Embryonic facial prominence (tissue), 1 donor: ENCODE data around the gene MMEL1.
A peak's percentile ranks its signal among the peaks of the same experiment; 100 is the strongest.
"Not testable (repeated sequence)": the region's sequence is repeated elsewhere in the genome, so short reads cannot be mapped to it uniquely, and the experiment has no call there.

Source experiments
- DNase-seq: peaks from one replicate; pipeline ENCODE4 v3.0.0-alpha.2; 2016; ENCODE audit errors: extremely low spot score

The MMEL1 gene

GRCh38 chr1:2590233-2591141 lies 42.3 kb downstream of the MMEL1 start:
- DNase-seq: no peak

- DNase-seq: no peak
These were observed 43.2 kb downstream of the MMEL1 start for GRCh38 chr1:2589431-2590232.

- no peak for DNase-seq
These were observed 44.0 kb downstream of the MMEL1 start for GRCh38 chr1:2588661-2589430.

GRCh38 chr1:2587860-2588571 lies 44.8 kb downstream of the MMEL1 start:
- DNase-seq: no peak

DNA sequence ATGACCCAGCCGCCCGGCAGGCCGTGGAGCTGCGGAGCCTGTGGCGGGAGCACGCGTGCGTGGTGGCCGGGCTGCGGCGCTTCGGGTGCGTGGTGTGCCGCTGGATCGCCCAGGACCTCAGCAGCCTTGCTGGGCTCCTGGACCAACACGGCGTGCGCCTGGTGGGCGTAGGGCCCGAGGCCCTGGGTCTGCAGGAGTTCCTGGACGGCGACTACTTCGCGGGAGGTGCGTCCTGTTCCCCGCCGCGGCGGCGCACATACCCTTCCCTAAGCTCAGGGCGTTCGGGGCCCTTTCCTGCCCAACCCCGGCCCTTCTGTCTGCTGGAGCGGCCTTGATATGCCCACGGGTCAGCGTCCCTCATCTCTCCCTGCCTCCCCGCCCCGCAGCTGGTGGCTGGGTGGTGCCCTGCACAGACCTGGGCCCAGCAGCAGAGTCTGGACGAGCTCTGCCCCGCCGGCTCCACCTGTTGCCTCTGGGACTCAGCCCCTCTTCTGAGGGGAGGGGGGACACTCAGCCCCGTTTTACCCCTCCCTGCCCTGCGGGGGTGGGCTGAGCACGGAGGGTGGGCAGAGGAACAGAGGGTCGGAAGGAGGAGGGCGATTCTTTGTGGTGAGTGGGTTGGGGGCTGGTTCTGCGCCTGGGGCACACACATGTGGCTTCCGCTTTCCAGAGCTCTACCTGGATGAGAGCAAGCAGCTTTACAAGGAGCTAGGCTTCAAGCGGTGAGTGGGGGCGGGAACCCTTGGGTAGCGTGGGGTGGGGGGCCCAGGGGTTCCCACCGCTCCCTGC lies 45.6 kb downstream of the MMEL1 start:
- no peak for DNase-seq

GRCh38 chr1:2586154-2587070 lies 46.4 kb downstream of the MMEL1 start, which contains the start of gene PRXL2B:
TSS of gene PRXL2B (plus strand) at chr1:2586777. CDS start at chr1:2586886, 109 bp downstream.
- peak; percentile 98 for DNase-seq

DNA sequence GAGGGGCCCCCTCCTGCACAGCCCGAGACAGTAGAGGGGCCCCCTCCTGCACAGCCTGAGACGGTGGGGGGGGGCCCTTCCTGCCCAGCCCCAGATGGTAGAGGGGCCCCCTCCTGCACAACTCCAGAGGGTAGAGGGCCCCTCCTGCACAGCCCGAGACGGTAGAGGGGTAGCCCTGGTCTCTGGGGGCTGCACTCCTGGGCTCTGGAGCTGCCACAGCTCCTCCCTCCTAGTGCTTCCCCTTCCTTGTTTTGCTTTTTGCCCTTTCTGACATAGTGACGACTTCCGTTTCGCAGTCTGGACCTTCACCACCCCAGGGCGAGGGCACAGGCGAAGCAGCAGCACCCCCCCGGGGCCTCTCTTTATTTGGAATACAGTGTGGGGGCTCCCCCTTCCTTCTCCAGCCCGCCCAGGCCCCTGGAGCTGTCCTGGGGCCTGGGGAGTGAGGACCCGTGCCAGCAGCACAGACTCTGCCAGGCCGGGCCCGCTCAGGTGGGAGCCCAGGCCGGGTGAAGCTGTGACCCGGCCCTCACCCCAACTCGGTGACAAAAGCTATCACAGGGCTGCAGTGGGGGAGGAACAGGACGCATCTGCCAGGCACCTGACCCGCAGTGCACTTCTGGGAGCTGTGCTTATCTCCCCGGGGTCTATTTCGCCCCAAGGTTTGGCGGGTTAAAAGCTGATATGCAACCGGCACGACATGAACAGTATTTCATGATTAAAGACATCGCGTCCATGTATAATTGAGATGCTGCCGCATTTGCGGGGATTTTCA lies 47.3 kb downstream of the MMEL1 start:
- DNase-seq: peak; percentile 25

GRCh38 chr1:2584686-2585317 lies 48.0 kb downstream of the MMEL1 start:
- no peak for DNase-seq

- DNase-seq: no peak
These were observed 48.9 kb downstream of the MMEL1 start for GRCh38 chr1:2583871-2584351.

DNA sequence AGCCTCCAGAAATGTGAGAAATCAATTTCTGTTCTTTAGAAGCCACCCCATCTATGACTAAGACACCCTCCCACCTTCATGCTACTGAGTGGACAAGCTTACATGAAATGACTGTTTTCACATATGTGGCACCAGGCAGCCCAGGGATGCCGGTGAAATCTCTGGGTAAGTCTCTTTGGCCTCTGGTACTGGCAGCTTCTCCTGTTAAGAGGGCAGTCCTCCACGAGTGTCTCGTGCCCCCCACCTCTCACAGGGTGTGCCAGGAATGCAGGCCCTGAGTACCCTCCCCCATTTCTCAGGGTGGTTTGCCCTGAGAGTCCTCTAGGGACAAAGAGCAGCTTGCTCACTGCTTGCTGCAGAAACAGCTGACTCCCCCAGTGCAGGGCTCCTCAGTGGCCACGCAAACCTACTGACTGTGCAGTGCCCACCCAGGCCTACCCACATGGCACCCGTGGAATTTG lies 49.5 kb downstream of the MMEL1 start:
- DNase-seq: no peak

- no peak for DNase-seq
These were observed 50.4 kb downstream of the MMEL1 start for GRCh38 chr1:2582391-2582790.

DNA sequence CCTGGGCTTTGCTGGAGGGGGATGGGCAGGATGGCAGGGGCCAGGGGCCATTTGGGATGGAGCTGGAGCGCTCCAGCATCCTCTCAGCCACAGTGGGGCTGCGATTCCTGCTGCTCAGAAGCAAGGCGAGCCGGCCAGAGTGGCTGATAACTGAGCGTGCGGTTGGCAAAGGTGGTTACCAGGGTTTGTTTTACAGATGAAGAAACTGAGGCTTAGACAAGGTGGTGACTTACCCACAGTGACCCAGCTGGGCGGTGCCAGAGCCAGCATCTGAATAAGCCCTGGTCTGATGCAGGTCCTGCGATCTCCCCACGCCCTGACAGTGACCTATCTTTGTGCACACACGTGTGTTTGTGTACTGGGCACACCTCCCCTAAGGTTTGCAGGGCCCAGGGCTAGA lies 52.1 kb downstream of the MMEL1 start:
- DNase-seq: no peak

GRCh38 chr1:2578758-2579118 lies 54.1 kb downstream of the MMEL1 start:
- DNase-seq: no peak

- DNase-seq: not testable (repeated sequence)
These were observed 55.2 kb downstream of the MMEL1 start for GRCh38 chr1:2577565-2578075.

GRCh38 chr1:2575801-2576663 lies 56.8 kb downstream of the MMEL1 start:
- DNase-seq: no peak

DNA sequence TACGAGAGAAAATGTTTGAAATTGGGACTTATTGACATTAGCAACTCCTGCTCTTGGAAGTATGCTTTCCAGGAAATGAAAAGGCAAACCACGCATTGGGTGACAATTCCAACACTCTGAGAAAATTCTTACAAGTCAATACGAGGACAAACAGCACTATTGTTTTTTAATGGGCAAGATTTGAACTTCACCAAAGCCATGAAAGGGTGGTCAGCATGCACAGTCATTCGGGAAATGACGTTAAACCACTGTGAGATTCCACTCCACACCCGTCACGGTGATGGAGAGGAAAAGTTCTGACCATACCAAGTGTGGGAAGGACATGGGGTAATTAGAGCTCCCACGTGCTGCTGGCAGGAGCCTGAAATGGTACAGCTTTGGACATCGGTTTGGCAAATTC lies 58.5 kb downstream of the MMEL1 start:
- DNase-seq: no peak
